Neural cell (in vitro differentiated cells): Measurements from ENCODE around the gene SEC16B. TPM values are rescaled to one million over a fixed set of nuclear protein-coding genes. Genes with fewer than 3 reads are reported as not detected.

Source experiments
- H2AFZ ChIP-seq: fragments of 200-600, 300-800 bp; sonication (generic), shearing (Covaris generic); 2 replicates; pipeline ENCODE4 v1.6.0; 2014; ENCODE audit warnings: low read depth, mild to moderate bottlenecking, antibody characterized with exemption, low read length, moderate library complexity
- H3F3A ChIP-seq: fragments of 200-600 bp; shearing (Covaris generic); 2 replicates; pipeline ENCODE4 v1.6.1; 2016; ENCODE audit warnings: mild to moderate bottlenecking, moderate library complexity, mixed read lengths, antibody characterized with exemption, low read length; ENCODE audit not compliant: insufficient read depth, poor library complexity, severe bottlenecking
- H3K27ac ChIP-seq: fragments of 200-600, 300-800 bp; sonication (generic), shearing (Covaris generic); 2 replicates; pipeline ENCODE4 v1.5.1; 2014; ENCODE audit warnings: mild to moderate bottlenecking, low read length, moderate library complexity
- H3K27me3 ChIP-seq: fragments of 300-800, 200-600 bp; sonication (generic), shearing (Covaris generic); 2 replicates; pipeline ENCODE4 v1.6.0; 2014; ENCODE audit warnings: mild to moderate bottlenecking, low read depth, low read length, moderate library complexity; ENCODE audit not compliant: insufficient read depth
- H3K36me3 ChIP-seq: fragments of 300-800, 200-600 bp; sonication (generic), shearing (Covaris generic); 2 replicates; pipeline ENCODE4 v1.5.1; 2014; ENCODE audit warnings: mild to moderate bottlenecking, antibody characterized with exemption, low read length, moderate library complexity; ENCODE audit not compliant: insufficient read depth
- H3K4me2 ChIP-seq: fragments of 300-800, 200-600 bp; sonication (generic), shearing (Covaris generic); 2 replicates; pipeline ENCODE4 v1.6.0; 2014; ENCODE audit warnings: mild to moderate bottlenecking, low read length
- H3K4me3 ChIP-seq: fragments of 300-800, 200-600 bp; sonication (generic), shearing (Covaris generic); 2 replicates; pipeline ENCODE4 v1.5.1; 2014; ENCODE audit warnings: mild to moderate bottlenecking, low read length, moderate library complexity
- H3K79me2 ChIP-seq: fragments of 200-600 bp; shearing (Covaris generic); replicated peaks from 2 replicates; pipeline ENCODE4 v1.6.0; 2014; ENCODE audit warnings: mild to moderate bottlenecking, low read length, moderate library complexity; ENCODE audit not compliant: insufficient read depth
- H3K9ac ChIP-seq: fragments of 300-800, 200-600 bp; sonication (generic), shearing (Covaris generic); 2 replicates; pipeline ENCODE4 v1.6.1; 2016; ENCODE audit warnings: mild to moderate bottlenecking, low read length, mixed read lengths
- H3K9me2 ChIP-seq: fragments of 200-600 bp; shearing (Covaris generic); 2 replicates; pipeline ENCODE4 v1.6.1; 2016; ENCODE audit warnings: mild to moderate bottlenecking, low read length, mixed read lengths; ENCODE audit not compliant: insufficient read depth
- H3K9me3 ChIP-seq: fragments of 200-600, 300-800 bp; sonication (generic), shearing (Covaris generic); 2 replicates; pipeline ENCODE4 v1.6.1; 2016; ENCODE audit warnings: mild to moderate bottlenecking, mixed run types, low read length, moderate library complexity, mixed read lengths
- H4K20me1 ChIP-seq: fragments of 200-600 bp; shearing (Covaris generic); 2 replicates; pipeline ENCODE4 v1.6.1; 2016; ENCODE audit warnings: mild to moderate bottlenecking, mixed run types; ENCODE audit not compliant: insufficient read depth
- EP300 ChIP-seq: fragments of 450-650 bp; conservative IDR thresholded peaks from 2 replicates; pipeline ENCODE4 v1.6.1; 2014; ENCODE audit warnings: antibody characterized with exemption, mild to moderate bottlenecking, moderate library complexity; ENCODE audit not compliant: poor library complexity, severe bottlenecking
- EZH2 ChIP-seq: fragments of 200-600, 300-800 bp; shearing (Covaris generic), sonication (generic); IDR thresholded peaks from 2 replicates; pipeline ENCODE4 v1.6.1; 2014; ENCODE audit warnings: antibody characterized with exemption, low read length, borderline replicate concordance, mild to moderate bottlenecking; ENCODE audit not compliant: insufficient read depth, poor library complexity, severe bottlenecking
- MXI1 ChIP-seq: fragments of 450-650 bp; conservative IDR thresholded peaks from 2 replicates; pipeline ENCODE4 v1.6.1; 2014; ENCODE audit warnings: antibody characterized with exemption, mild to moderate bottlenecking; ENCODE audit not compliant: poor library complexity, severe bottlenecking
- POLR2AphosphoS5 ChIP-seq: IDR thresholded peaks from 2 replicates; pipeline ENCODE4 v1.6.1; 2012
- RAD21 ChIP-seq: fragments of 450-650 bp; conservative IDR thresholded peaks from 2 replicates; pipeline ENCODE4 v1.6.1; 2014; ENCODE audit warnings: antibody characterized with exemption, mild to moderate bottlenecking, moderate library complexity
- SMC3 ChIP-seq: fragments of 450-650 bp; conservative IDR thresholded peaks from 2 replicates; pipeline ENCODE4 v1.6.1; 2014; ENCODE audit warnings: antibody characterized with exemption, mild to moderate bottlenecking, moderate library complexity; ENCODE audit not compliant: poor library complexity
- TAF1 ChIP-seq: IDR thresholded peaks from 2 replicates; pipeline ENCODE4 v1.6.1; 2012; ENCODE audit warnings: low read depth
- polyA plus RNA-seq: library from polyadenylated mRNA; depleted of rRNA; stranded (reverse); fragments of >200 nt; gene quantifications from 2 replicates; pipeline ENCODE4 v1.2.3, GENCODE V29; 2014
- TF ChIP-seq, protein P1 (sequence below): fragments of 450-650 bp; IDR thresholded peaks from 2 replicates; pipeline ENCODE4 v1.5.1; 2014; ENCODE audit warnings: antibody characterized with exemption, mild to moderate bottlenecking, moderate library complexity; ENCODE audit not compliant: poor library complexity, severe bottlenecking
- TF ChIP-seq, protein P2 (sequence below): IDR thresholded peaks from 2 replicates; pipeline ENCODE4 v1.6.1; 2012; ENCODE audit warnings: borderline replicate concordance

SEC16B gene
- polyA plus RNA-seq, 1 donor from 2014 or later: 0.78 TPM

DNA sequence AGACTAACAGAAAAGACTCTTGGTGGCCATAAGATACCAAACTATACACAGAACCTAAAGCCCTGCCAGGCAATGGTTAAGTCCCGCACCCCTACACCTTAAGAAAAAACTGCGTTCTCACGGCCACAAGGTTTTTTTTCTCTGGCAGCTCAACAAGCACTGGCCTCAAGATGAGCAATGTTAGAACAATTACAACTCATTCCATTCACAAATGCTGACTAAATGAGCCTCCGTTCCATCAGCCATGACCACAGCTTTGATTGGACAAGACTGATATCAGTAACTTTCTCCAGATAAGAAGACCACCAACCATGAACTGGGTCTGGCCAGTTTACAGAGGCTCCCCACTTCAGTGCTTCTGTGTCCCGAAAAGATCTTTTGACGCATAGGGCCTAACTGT is 31.9 kb downstream of the SEC16B start:
- H3K9ac ChIP-seq: no peak overlapping the region
- no peak overlapping the region for H3K27ac ChIP-seq
- no peak overlapping the region for H3K4me2 ChIP-seq
- no peak overlapping the region for H2AFZ ChIP-seq
- no peaks in the 10 kb centered on the region for H3F3A ChIP-seq
- H4K20me1 ChIP-seq: no peaks in the 10 kb centered on the region
- no peaks in the 10 kb centered on the region for H3K9me2 ChIP-seq
- no peak for TF ChIP-seq EZH2
- TF ChIP-seq, protein P1, sequence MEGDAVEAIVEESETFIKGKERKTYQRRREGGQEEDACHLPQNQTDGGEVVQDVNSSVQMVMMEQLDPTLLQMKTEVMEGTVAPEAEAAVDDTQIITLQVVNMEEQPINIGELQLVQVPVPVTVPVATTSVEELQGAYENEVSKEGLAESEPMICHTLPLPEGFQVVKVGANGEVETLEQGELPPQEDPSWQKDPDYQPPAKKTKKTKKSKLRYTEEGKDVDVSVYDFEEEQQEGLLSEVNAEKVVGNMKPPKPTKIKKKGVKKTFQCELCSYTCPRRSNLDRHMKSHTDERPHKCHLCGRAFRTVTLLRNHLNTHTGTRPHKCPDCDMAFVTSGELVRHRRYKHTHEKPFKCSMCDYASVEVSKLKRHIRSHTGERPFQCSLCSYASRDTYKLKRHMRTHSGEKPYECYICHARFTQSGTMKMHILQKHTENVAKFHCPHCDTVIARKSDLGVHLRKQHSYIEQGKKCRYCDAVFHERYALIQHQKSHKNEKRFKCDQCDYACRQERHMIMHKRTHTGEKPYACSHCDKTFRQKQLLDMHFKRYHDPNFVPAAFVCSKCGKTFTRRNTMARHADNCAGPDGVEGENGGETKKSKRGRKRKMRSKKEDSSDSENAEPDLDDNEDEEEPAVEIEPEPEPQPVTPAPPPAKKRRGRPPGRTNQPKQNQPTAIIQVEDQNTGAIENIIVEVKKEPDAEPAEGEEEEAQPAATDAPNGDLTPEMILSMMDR: no peak
- no peak for TF ChIP-seq TAF1
- TF ChIP-seq RAD21: no peak
- TF ChIP-seq EP300: no peak
- no peak for TF ChIP-seq MXI1
- TF ChIP-seq, protein P2, sequence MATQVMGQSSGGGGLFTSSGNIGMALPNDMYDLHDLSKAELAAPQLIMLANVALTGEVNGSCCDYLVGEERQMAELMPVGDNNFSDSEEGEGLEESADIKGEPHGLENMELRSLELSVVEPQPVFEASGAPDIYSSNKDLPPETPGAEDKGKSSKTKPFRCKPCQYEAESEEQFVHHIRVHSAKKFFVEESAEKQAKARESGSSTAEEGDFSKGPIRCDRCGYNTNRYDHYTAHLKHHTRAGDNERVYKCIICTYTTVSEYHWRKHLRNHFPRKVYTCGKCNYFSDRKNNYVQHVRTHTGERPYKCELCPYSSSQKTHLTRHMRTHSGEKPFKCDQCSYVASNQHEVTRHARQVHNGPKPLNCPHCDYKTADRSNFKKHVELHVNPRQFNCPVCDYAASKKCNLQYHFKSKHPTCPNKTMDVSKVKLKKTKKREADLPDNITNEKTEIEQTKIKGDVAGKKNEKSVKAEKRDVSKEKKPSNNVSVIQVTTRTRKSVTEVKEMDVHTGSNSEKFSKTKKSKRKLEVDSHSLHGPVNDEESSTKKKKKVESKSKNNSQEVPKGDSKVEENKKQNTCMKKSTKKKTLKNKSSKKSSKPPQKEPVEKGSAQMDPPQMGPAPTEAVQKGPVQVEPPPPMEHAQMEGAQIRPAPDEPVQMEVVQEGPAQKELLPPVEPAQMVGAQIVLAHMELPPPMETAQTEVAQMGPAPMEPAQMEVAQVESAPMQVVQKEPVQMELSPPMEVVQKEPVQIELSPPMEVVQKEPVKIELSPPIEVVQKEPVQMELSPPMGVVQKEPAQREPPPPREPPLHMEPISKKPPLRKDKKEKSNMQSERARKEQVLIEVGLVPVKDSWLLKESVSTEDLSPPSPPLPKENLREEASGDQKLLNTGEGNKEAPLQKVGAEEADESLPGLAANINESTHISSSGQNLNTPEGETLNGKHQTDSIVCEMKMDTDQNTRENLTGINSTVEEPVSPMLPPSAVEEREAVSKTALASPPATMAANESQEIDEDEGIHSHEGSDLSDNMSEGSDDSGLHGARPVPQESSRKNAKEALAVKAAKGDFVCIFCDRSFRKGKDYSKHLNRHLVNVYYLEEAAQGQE: no peak
- no peak for TF ChIP-seq SMC3
- TF ChIP-seq POLR2AphosphoS5: no peak
- no peaks in the 10 kb centered on the region for H3K79me2 ChIP-seq
- H3K36me3 ChIP-seq: no peaks in the 10 kb centered on the region
- H3K27me3 ChIP-seq: no peaks in the 10 kb centered on the region
- H3K9me3 ChIP-seq: no peaks in the 10 kb centered on the region
- no peak overlapping the region for H3K4me3 ChIP-seq

DNA sequence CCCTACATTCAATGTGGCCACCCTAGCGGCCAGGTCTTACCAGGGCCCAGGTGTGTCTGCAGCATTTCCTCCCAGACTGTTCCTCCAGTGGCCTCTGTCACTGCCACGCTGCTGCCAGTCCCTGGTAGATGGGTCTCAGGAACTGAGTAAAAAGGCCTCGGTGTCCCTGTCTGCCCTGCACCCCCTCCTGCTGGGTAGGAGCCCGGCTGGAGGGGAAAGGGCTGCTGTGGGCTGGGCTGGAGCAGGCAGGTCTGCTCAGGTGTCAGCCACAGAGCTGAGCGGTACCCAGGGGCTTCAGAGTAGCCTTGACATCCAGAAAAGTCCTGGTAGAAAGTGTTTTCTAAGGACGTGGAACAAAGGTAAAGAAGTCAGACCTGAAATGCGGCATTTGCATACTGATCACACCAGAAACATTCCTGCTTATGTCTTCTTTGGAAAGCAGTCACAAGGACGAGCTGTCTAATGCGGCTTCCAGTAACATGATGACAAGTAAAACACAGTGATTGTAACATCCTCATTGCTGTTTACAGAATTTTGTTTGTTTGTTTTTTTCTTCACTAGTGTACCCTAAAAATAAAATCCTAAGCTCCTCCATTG is 32.6 kb downstream of the SEC16B start:
- no peak overlapping the region for H3K4me2 ChIP-seq
- H3K27me3 ChIP-seq: no peaks in the 10 kb centered on the region
- H3K9me3 ChIP-seq: no peaks in the 10 kb centered on the region
- H3F3A ChIP-seq: no peaks in the 10 kb centered on the region
- no peak overlapping the region for H3K4me3 ChIP-seq
- no peak overlapping the region for H3K9ac ChIP-seq
- no peaks in the 10 kb centered on the region for H3K9me2 ChIP-seq
- H4K20me1 ChIP-seq: no peaks in the 10 kb centered on the region
- TF ChIP-seq SMC3: no peak
- TF ChIP-seq, protein P2: no peak
- TF ChIP-seq POLR2AphosphoS5: no peak
- no peak for TF ChIP-seq EZH2
- no peak for TF ChIP-seq TAF1
- TF ChIP-seq, protein P1: no peak
- TF ChIP-seq EP300: no peak
- no peak for TF ChIP-seq RAD21
- TF ChIP-seq MXI1: no peak
- H3K79me2 ChIP-seq: no peaks in the 10 kb centered on the region
- no peaks in the 10 kb centered on the region for H3K36me3 ChIP-seq
- H2AFZ ChIP-seq: no peak overlapping the region
- H3K27ac ChIP-seq: no peak overlapping the region
